ACC112 (cell line): ENCODE data around the gene PRIMA1.

Source experiments
- H2AFZ ChIP-seq: fragments of 200-600 bp; sonication (generic); one replicate; pipeline ENCODE4 v1.6.0; 2017; ENCODE audit warnings: antibody characterized with exemption, low read length; ENCODE audit not compliant: unreplicated experiment
- H3K27ac ChIP-seq: fragments of 200-600 bp; sonication (generic); 2 replicates; pipeline ENCODE4 v1.5.1; 2014; ENCODE audit warnings: low read depth, mild to moderate bottlenecking, antibody characterized with exemption, low read length, moderate library complexity
- H3K27me3 ChIP-seq: fragments of 200-600 bp; sonication (generic); 2 replicates; pipeline ENCODE4 v1.6.1; 2014; ENCODE audit warnings: mild to moderate bottlenecking, antibody characterized with exemption, low read length, moderate library complexity, mixed read lengths; ENCODE audit not compliant: insufficient read depth
- H3K36me3 ChIP-seq: fragments of 200-600 bp; sonication (generic); 2 replicates; pipeline ENCODE4 v1.6.1; 2016; ENCODE audit warnings: mild to moderate bottlenecking, antibody characterized with exemption, low read length, moderate library complexity, mixed read lengths; ENCODE audit not compliant: insufficient read depth
- H3K4me1 ChIP-seq: fragments of 200-600 bp; sonication (generic); one replicate; pipeline ENCODE4 v1.6.1; 2016; ENCODE audit warnings: low read length, mixed read lengths; ENCODE audit not compliant: insufficient read depth, unreplicated experiment, control insufficient read depth
- H3K4me3 ChIP-seq: fragments of 200-600 bp; sonication (generic); 2 replicates; pipeline ENCODE4 v1.5.1; 2014; ENCODE audit warnings: mild to moderate bottlenecking, low read depth, low read length
- H3K79me2 ChIP-seq: fragments of 200-600 bp; sonication (generic); one replicate; pipeline ENCODE4 v1.6.0; 2016; ENCODE audit warnings: low read length; ENCODE audit not compliant: control insufficient read depth, unreplicated experiment, insufficient read depth

The PRIMA1 gene

GRCh38 chr14:93719256-93719655 lies 69.0 kb downstream of the PRIMA1 start:
- Histone ChIP-seq H3K79me2 (no peaks in the 10 kb centered on the region), H3K4me3 (no peak overlapping the region), H3K27me3 (no peaks in the 10 kb centered on the region), H3K27ac (no peak overlapping the region), H3K36me3 (no peaks in the 10 kb centered on the region), H2AFZ (no peak overlapping the region), H3K4me1 (no peaks in the 10 kb centered on the region)

- Histone ChIP-seq H3K27ac (no peak overlapping the region), H3K79me2 (no peaks in the 10 kb centered on the region), H3K27me3 (no peaks in the 10 kb centered on the region), H3K4me1 (no peaks in the 10 kb centered on the region), H3K4me3 (no peak overlapping the region), H2AFZ (no peak overlapping the region), H3K36me3 (no peaks in the 10 kb centered on the region)
These were observed 70.5 kb downstream of the PRIMA1 start for GRCh38 chr14:93717668-93718320.

- H3K4me3 ChIP-seq: no peak overlapping the region
- no peak overlapping the region for H2AFZ ChIP-seq
- no peaks in the 10 kb centered on the region for H3K27me3 ChIP-seq
- no peak overlapping the region for H3K27ac ChIP-seq
- no peaks in the 10 kb centered on the region for H3K79me2 ChIP-seq
- H3K36me3 ChIP-seq: no peaks in the 10 kb centered on the region
- H3K4me1 ChIP-seq: no peaks in the 10 kb centered on the region
These were observed 71.3 kb downstream of the PRIMA1 start for GRCh38 chr14:93716746-93717667.

GRCh38 chr14:93716002-93716745 lies 72.1 kb downstream of the PRIMA1 start:
- H3K79me2 ChIP-seq: no peaks in the 10 kb centered on the region
- H3K36me3 ChIP-seq: no peaks in the 10 kb centered on the region
- H2AFZ ChIP-seq: no peak overlapping the region
- no peak overlapping the region for H3K4me3 ChIP-seq
- H3K27me3 ChIP-seq: no peaks in the 10 kb centered on the region
- no peaks in the 10 kb centered on the region for H3K4me1 ChIP-seq
- no peak overlapping the region for H3K27ac ChIP-seq

- Histone ChIP-seq H3K4me3 (no peak overlapping the region), H3K79me2 (no peaks in the 10 kb centered on the region), H2AFZ (no peak overlapping the region), H3K27ac (no peak overlapping the region), H3K36me3 (no peaks in the 10 kb centered on the region), H3K27me3 (no peaks in the 10 kb centered on the region), H3K4me1 (no peaks in the 10 kb centered on the region)
These were observed 72.9 kb downstream of the PRIMA1 start for GRCh38 chr14:93715279-93715927.

GRCh38 chr14:93714605-93715004 lies 73.7 kb downstream of the PRIMA1 start:
- H3K36me3 ChIP-seq: no peaks in the 10 kb centered on the region
- no peaks in the 10 kb centered on the region for H3K79me2 ChIP-seq
- no peaks in the 10 kb centered on the region for H3K27me3 ChIP-seq
- no peaks in the 10 kb centered on the region for H3K4me1 ChIP-seq
- no peak overlapping the region for H3K4me3 ChIP-seq
- H2AFZ ChIP-seq: no peak overlapping the region
- H3K27ac ChIP-seq: no peak overlapping the region

GRCh38 chr14:93713726-93714405 lies 74.4 kb downstream of the PRIMA1 start:
- Histone ChIP-seq H3K27ac (no peak overlapping the region), H3K4me1 (no peaks in the 10 kb centered on the region), H2AFZ (no peak overlapping the region), H3K36me3 (no peaks in the 10 kb centered on the region), H3K27me3 (no peaks in the 10 kb centered on the region), H3K4me3 (no peak overlapping the region), H3K79me2 (no peaks in the 10 kb centered on the region)

- Histone ChIP-seq H3K79me2 (no peaks in the 10 kb centered on the region), H3K27me3 (no peaks in the 10 kb centered on the region), H3K27ac (no peak overlapping the region), H3K4me3 (no peak overlapping the region), H3K36me3 (no peaks in the 10 kb centered on the region), H2AFZ (no peak overlapping the region), H3K4me1 (no peaks in the 10 kb centered on the region)
These were observed 75.2 kb downstream of the PRIMA1 start for GRCh38 chr14:93712838-93713724.

- H3K36me3 ChIP-seq: no peaks in the 10 kb centered on the region
These were observed 76.0 kb downstream of the PRIMA1 start for GRCh38 chr14:93712079-93712837.

More at GRCh38 chr14:93712079-93712837, 76.0 kb downstream of the PRIMA1 start:
- H3K4me1 ChIP-seq: no peaks in the 10 kb centered on the region
- no peak overlapping the region for H3K27ac ChIP-seq
- no peak overlapping the region for H3K4me3 ChIP-seq
- no peaks in the 10 kb centered on the region for H3K79me2 ChIP-seq
- H3K27me3 ChIP-seq: no peaks in the 10 kb centered on the region
- no peak overlapping the region for H2AFZ ChIP-seq
